Motor neuron (in vitro differentiated cells): ENCODE measurements around the gene MSL2. TPM values are rescaled to one million over a fixed set of nuclear protein-coding genes. Genes with fewer than 3 reads are reported as not detected.
"Not testable (repeated sequence)": the region's sequence is repeated elsewhere in the genome, so short reads cannot be mapped to it uniquely, and the experiment has no call there.

Source experiments
- ATAC-seq, 8 experiments: fragments of 200-7000 bp; cut with Tn5 transposase; replicated peaks in 6 of 8; 2 replicates each; pipeline ENCODE4 v1.8.0; 2021; ENCODE audit warnings: mild to moderate bottlenecking in 8 of 8, moderate library complexity in 8 of 8
- H3K27ac ChIP-seq, 2 donors: fragments of 250-450 bp; sonication (Bioruptor Pico); 2 replicates each; pipeline ENCODE4 v1.9.0; 2021; ENCODE audit warnings: antibody characterized with exemption in 2 of 2, mild to moderate bottlenecking in 2 of 2, moderate library complexity in 1 of 2
- H3K4me1 ChIP-seq, 2 donors: fragments of 250-450 bp; sonication (Bioruptor Pico); replicated peaks in 1 of 2; 2 replicates each; pipeline ENCODE4 v1.6.1; 2021; ENCODE audit warnings: antibody characterized with exemption in 2 of 2, mild to moderate bottlenecking in 2 of 2, moderate library complexity in 1 of 2
- H3K4me3 ChIP-seq, 5 donors: fragments of 250-450 bp; sonication (Bioruptor Pico); 2 replicates each; pipeline ENCODE4 v1.9.0; 2021; ENCODE audit warnings: antibody characterized with exemption in 5 of 5, mild to moderate bottlenecking in 5 of 5, moderate library complexity in 4 of 5
- WGBS, 10 experiments: fragments of 450-650 bp; shearing (Covaris generic); methylation state at CpG; one replicate each; pipeline ENCODE4 v1.0.0; 2022; 5-methylcytosine and 5-hydroxymethylcytosine counted together
- in situ Hi-C, 9 experiments: fragments of 400-800 bp; cut with MboI; loops; one replicate each; pipeline ENCODE4 v1.15.0; 2021; ENCODE audit warnings: low sequenced_read_pairs in 9 of 9, low pct_unique_long_range_greater_than_20kb in 2 of 9; ENCODE audit not compliant: unreplicated experiment in 9 of 9
- total RNA-seq, 8 experiments: library from RNA; unstranded; fragments of 300-600 nt; gene quantifications; 2 replicates each; pipeline versions ENCODE4 v1.2.3 to v1.2.4, GENCODE V29; 2022

Gene MSL2
- total RNA-seq, 8 experiments from 2014 or later = 7.7 to 35.4 (median 18.7) TPM

DNA sequence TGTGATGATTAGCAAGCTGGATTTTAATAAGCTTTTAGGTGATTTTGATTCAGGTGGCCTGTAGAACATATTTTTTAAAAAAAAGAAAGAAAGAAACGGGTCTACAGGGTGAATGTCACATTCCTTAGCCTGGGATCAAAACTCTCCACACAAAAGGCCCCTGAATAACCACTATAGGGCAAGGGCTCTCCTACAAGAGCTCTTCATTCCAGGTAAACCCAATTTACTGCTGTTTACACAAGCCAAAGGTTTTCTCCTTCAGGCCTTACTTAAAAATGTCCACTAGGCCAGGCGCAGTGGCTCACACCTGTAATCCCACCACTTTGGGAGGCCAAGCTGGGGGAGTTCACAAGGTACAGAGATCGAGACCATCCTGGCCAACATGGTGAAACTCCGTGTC lies 8.3 kb downstream of the MSL2 start:
- Histone ChIP-seq H3K4me3 (no peak overlapping the region), H3K27ac (no peak overlapping the region), H3K4me1 (peaks cover 24% of the 10 kb centered on the region in 2 donors)
- WGBS, 10 experiments = 10 to 94% (median 76%) methylated on average over 1 to 4 of the region's 4 CpGs; no CpG with 5 or more reads in 2 of the 10 experiments
- no peak for ATAC-seq
- in situ Hi-C loops = loop anchor here in 1 of 9 experiments (25.0 kb wide), 1 partner anchor 101 kb away; no protein-coding TSS in a partner anchor

DNA sequence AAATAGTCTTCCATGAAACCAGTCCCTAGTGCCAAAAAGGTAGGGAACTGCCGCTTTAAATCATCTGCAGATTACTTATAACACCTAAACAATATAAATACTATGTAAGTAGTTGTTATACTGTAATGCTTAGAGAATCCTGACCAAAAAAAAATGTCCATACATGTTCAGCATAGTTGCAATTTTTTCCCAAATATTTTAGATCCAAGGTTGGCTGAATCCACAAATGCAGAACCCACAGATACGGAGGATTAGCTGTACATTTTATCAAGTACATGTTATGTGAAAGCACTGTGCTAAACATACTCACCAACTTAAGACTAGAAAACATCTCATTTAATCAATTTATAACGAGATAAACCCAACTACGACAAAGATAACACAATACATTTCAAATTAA lies 9.3 kb downstream of the MSL2 start:
- in situ Hi-C loops = loop anchor here in 1 of 9 experiments (25.0 kb wide), 1 partner anchor 100 kb away; no protein-coding TSS in a partner anchor
- Histone ChIP-seq H3K4me1 (peaks cover 20 to 24% of the 10 kb centered on the region in 2 donors), H3K4me3 (no peak overlapping the region), H3K27ac (no peak overlapping the region)
- ATAC-seq = no peak
- 53 to 100% (median 97%) methylated on average over 2 to 4 of the region's 4 CpGs; no CpG with 5 or more reads in 1 of the 10 experiments for WGBS, 10 experiments

DNA sequence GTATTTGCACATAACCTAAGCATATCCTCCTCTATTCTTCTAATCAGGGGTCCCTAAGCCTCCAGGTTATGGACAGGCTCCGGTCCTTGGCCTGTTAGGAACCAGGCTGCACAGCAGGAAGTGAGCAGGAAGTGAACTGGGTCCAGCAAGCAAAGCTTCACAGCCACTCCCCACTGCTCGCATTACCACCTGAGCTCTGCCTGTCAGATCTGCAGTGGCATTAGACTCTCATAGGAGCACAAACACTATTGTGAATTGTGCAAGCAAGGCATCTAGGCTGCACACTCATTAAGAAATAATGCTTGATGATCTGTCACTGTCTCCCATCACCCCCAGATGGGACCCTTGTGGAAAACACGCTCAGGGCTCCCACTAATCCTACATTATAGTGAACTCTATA lies 9.8 kb downstream of the MSL2 start:
- in situ Hi-C loops = loop anchor here in 1 of 9 experiments (25.0 kb wide), 1 partner anchor 99 kb away; no protein-coding TSS in a partner anchor
- ATAC-seq = peak in 6 of 8 experiments; percentile 24 to 78 (median 50)
- Histone ChIP-seq H3K4me1 (peaks cover 15 to 22% of the 10 kb centered on the region in 2 donors), H3K4me3 (no peak overlapping the region), H3K27ac (peak overlapping the region in 1 of 2 donors; percentile 51)
- 40 to 100% (median 79%) methylated on average over 1 to 2 of the region's 3 CpGs; no CpG with 5 or more reads in 5 of the 10 experiments for WGBS, 10 experiments

DNA sequence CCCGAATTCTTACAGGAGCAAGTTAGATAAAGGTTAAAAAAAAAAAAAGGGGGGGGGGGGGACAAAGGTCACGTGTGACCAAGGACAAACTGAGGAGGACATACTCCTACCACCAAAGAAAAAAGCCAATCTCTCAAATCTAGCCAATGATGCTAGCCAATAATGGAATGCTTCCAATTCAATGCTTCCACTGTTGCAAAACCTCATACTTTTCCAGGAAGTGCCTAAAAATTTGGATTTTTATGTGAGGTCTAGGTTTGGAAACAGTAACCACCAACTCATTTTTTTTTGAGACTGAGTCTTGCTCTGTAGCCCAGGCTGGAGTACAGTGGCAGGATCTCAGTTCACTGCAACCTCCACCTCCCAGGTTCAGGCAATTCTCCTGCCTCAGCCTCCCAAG lies 11.4 kb downstream of the MSL2 start:
- Histone ChIP-seq H3K27ac (no peak overlapping the region), H3K4me1 (peaks cover 6 to 18% of the 10 kb centered on the region in 2 donors), H3K4me3 (no peak overlapping the region)
- ATAC-seq = no peak
- in situ Hi-C loops = loop anchor here in 1 of 9 experiments (25.0 kb wide), 1 partner anchor 97 kb away; no protein-coding TSS in a partner anchor
- WGBS, 10 experiments = 33 to 100% (median 97%) methylated on average over 1 to 2 of the region's 2 CpGs; no CpG with 5 or more reads in 4 of the 10 experiments

DNA sequence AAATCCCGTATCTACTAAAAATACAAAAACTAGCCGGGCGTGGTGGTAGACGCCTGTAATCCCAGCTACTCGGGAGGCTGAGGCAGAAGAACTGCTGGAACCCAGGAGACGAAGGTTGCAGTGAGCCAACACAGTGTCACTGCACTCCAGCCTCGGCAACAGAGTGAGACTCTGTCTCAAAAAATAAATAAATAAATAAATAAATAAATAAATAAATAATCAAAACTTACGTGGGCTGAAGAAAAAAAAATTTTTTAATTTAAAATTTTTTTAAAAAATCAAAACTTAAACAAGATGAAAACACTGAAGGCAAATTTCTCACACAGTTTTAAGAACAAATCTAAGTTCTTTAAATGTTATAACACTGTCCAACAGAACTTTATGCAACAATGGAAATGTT lies 14.4 kb downstream of the MSL2 start:
- in situ Hi-C loops = loop anchor here in 1 of 9 experiments (25.0 kb wide), 1 partner anchor 94 kb away; no protein-coding TSS in a partner anchor
- WGBS, 10 experiments = 80 to 100% (median 96%) methylated on average over 2 to 8 of the region's 8 CpGs
- Histone ChIP-seq H3K4me1 (peaks cover 0 to 5% of the 10 kb centered on the region in 2 donors), H3K27ac (no peak overlapping the region), H3K4me3 (no peak overlapping the region)
- no peak for ATAC-seq

DNA sequence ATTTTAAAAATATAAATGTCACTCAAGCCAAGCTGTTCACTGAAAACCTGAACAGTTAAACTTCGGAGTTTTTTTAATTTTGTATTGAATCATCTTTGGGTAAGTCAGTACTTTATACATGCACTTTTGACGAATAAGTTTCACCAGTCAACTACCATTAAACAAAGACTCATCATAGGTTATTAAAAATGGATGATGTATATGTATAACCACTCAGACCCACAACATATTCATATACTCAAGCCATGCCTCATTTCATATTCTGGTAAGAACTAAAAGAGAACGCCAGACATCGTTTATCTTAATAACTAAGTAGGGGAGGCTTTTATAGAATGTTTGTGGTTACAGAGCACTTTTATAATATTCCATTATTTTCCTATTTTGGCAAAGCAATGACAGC lies 18.3 kb downstream of the MSL2 start:
- no peak overlapping the region for H3K27ac ChIP-seq
- no peak overlapping the region for H3K4me3 ChIP-seq
- no peak for ATAC-seq
- H3K4me1 ChIP-seq = peaks cover 6% of the 10 kb centered on the region in 2 donors
- in situ Hi-C loops = loop anchor here in 1 of 9 experiments (25.0 kb wide), 1 partner anchor 91 kb away; no protein-coding TSS in a partner anchor
- 45 to 100% (median 82%) methylated on average over 2 to 4 of the region's 4 CpGs; no CpG with 5 or more reads in 2 of the 10 experiments for WGBS, 10 experiments

DNA sequence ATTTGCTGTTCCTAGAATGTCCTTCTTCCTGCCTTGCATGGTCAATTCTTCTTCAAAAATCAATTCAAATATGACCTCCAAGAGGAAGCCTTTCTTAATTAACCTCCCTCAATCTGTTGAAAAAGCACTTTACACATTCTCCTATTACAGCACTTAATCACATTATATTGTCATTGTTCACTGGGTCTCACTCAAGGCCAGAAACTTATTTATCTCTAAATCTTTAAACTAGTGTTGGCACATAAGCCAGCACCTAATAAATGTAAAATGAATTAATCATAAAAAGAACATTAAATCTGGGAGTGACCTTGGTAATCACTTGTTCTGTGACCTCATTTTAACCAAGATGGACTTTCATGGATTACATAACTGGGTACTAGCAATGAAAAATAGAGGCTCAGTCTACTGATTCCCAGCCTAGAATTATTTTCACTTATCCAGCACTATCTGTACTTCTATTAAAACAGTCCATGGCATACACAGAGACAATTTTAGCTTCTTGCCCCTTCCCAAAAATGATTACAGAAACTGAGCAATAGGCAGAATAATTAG lies 22.1 kb downstream of the MSL2 start:
- Histone ChIP-seq H3K4me3 (no peak overlapping the region), H3K4me1 (peaks cover 6% of the 10 kb centered on the region in 2 donors), H3K27ac (peak overlapping the region in 1 of 2 donors; percentile 18)
- in situ Hi-C loops = no loop called here
- ATAC-seq = peak in 2 of 8 experiments; percentile 18 to 63

DNA sequence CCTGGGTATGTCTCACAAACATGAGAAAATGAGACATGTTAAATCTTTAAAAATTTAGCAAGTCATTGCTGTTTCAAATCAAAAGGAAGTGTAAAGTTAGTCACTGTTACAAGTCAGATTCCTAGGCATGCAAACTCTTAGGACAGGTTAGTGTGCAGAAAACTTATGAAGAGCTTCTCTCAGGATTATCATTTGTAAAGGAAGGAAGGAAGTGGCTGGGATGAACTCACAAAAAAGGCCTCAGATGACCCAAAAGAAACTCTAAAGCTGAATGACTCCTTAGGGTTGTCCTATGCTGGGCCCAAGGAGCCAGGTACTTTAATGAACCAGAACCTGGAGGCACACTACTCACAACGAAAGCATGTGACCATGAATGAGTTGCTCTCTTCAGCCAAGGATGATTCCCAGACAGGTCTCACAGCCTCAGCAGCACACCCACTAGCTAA lies 25.0 kb downstream of the MSL2 start:
- ATAC-seq = peak in 1 of 8 experiments; percentile 21
- in situ Hi-C loops = no loop called here

DNA sequence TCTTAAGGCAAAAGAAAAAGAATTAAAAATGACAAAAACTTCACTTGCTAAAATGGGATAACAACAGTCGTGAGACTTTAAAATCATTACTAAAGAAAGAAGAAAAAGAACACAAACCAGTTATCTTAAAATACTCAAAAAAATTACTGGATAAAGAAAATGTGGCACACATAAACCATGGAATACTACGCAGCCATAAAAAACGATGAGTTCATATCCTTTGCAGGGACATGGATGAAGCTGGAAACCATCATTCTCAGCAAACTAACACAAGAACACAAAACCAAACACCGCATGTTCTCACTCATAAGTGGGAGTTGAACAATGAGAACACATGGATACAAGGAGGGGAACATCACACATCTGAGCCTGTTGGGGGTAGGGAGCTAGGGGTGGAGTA lies 27.9 kb downstream of the MSL2 start:
- H3K4me1 ChIP-seq, ATAC-seq, in situ Hi-C loops, H3K27ac ChIP-seq, H3K4me3 ChIP-seq: not testable (repeated sequence)
- WGBS, 10 experiments = 83 to 100% (median 91%) methylated on average over 1 to 4 of the region's 4 CpGs; no CpG with 5 or more reads in 1 of the 10 experiments

More for the DNA sequence above, 25.0 kb downstream of the MSL2 start:
- no peak overlapping the region for H3K4me3 ChIP-seq
- no peak overlapping the region for H3K27ac ChIP-seq
- WGBS, 10 experiments = 40 to 100% (median 71%) methylated on average over 1 of the region's 1 CpG; no CpG with 5 or more reads in 5 of the 10 experiments
- H3K4me1 ChIP-seq = peaks cover 6 to 10% of the 10 kb centered on the region in 2 donors

DNA sequence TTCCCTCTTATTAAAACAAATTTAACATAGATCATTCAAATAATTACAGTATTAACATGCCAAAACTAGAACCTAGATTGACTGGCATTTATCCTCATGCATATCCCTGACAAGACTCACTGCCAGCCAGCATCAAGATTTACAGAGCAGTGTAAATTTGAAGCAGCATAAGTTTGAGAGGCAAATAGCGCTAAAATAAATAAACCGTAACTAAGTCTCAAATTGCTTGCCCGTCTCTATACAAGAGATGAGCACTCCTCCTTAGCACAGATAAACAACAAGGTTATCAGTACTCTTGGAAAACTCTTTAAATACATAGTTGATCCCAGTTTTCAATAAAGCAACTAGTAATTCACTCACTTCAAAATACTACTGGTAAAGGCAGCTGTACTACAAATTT lies 29.6 kb downstream of the MSL2 start:
- Histone ChIP-seq H3K4me1 (peaks cover 0 to 6% of the 10 kb centered on the region in 2 donors), H3K4me3 (no peak overlapping the region), H3K27ac (no peak overlapping the region)
- ATAC-seq = peak in 1 of 8 experiments; percentile 89
- 20 to 100% (median 96%) methylated on average over 1 to 3 of the region's 3 CpGs; no CpG with 5 or more reads in 1 of the 10 experiments for WGBS, 10 experiments
- in situ Hi-C loops = no loop called here

DNA sequence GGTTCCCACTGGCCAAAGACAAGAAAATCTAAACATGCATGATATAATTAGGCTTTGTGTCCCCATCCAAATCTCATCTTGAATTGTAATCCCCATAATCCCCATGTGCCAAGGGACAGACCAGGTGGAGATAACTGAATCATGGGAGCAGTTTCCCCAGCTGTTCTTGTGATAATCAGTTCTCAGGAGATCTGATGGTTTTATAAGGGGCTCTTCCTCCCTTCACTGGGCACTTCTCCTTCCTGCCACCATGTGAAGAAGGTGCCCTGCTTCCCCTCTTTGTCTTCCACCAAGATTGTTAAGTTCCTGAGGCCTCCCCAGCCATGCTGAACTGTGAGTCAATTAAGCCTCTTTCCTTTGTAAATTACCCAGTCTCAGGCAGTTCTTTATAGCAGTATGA lies 32.5 kb downstream of the MSL2 start:
- H3K4me1 ChIP-seq, in situ Hi-C loops, H3K4me3 ChIP-seq, H3K27ac ChIP-seq: not testable (repeated sequence)
- peak in 1 of 8 experiments; percentile 17 for ATAC-seq

DNA sequence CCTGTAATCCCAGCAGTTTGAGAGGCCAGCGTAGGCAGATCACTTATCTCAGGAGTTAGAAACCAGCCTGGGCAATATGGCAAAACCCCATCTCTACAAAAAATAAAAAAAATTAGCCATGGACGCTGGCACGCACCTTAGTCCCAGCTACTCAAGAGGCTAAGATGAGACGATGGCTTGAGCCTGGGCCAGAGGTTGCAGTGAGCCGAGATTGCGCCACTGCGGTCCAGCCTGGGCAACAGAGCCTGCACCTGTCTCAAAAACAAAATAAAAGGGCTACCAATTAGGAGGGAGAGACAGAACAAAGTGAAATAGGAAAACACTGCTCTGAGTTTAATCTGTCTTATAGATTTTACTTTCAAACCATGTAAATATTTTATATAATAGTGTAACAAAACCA lies 33.8 kb downstream of the MSL2 start:
- Histone ChIP-seq H3K4me1 (peaks cover 0 to 6% of the 10 kb centered on the region in 2 donors), H3K27ac (no peak overlapping the region), H3K4me3 (no peak overlapping the region)
- no peak for ATAC-seq
- in situ Hi-C loops = no loop called here
- 77 to 100% (median 97%) methylated on average over 1 to 7 of the region's 7 CpGs; no CpG with 5 or more reads in 4 of the 10 experiments for WGBS, 10 experiments

DNA sequence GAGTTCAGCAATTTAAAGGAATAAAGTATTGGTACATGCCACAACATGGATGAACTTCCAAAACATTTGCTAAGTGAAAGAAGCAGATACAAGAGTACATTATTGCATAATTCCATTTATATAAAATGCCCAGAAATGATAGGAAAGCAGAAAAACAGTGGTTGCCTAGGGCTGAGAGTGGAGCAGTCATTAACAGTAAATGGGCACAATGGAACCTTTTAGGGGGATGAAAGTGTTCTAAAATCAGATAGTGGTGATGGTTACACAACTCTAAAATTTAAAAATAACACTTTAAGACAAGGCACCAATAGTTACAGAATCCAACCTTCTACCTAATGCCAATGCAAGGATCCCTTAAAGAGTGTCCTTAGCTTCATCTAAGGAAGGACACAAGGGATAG lies 34.6 kb downstream of the MSL2 start:
- H3K27ac ChIP-seq = no peak overlapping the region
- no peak for ATAC-seq
- in situ Hi-C loops = no loop called here
- no peak overlapping the region for H3K4me3 ChIP-seq
- H3K4me1 ChIP-seq = peaks cover 0 to 3% of the 10 kb centered on the region in 2 donors
